ENCODE results near the gene TICRR.

DNA sequence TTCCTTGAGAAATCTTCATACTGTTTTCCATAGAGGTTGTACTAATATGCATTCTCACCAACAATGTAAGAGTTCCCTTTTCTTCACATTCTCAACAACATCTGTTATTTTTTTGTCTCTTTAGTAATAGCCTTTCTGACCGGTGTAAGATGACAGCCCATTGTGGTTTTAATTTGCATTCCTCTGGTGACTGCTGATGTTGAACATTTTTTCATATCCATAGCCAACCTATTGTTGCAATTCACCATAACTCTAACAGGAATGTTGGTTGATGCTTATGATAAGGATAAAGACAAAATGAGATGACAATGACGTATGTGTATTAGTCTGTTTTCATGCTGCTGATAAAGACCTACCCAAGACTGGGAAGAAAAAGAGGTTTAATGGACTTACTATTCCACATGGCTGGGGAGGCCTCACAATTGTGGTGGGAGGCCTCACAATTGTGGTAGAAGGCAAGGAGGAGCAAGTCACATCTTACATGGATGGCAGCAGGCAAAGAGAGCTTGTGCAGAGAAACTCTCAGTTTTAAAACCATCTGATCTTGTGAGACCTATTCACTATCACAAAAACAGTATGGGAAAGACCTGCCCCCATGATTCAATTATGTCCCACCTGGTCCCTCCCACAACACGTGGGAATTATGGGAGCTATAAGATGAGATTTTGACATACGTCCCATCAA, 41.3 kb upstream of the TICRR start:
- TF ChIP-seq, protein P1, sequence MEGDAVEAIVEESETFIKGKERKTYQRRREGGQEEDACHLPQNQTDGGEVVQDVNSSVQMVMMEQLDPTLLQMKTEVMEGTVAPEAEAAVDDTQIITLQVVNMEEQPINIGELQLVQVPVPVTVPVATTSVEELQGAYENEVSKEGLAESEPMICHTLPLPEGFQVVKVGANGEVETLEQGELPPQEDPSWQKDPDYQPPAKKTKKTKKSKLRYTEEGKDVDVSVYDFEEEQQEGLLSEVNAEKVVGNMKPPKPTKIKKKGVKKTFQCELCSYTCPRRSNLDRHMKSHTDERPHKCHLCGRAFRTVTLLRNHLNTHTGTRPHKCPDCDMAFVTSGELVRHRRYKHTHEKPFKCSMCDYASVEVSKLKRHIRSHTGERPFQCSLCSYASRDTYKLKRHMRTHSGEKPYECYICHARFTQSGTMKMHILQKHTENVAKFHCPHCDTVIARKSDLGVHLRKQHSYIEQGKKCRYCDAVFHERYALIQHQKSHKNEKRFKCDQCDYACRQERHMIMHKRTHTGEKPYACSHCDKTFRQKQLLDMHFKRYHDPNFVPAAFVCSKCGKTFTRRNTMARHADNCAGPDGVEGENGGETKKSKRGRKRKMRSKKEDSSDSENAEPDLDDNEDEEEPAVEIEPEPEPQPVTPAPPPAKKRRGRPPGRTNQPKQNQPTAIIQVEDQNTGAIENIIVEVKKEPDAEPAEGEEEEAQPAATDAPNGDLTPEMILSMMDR (IDR thresholded peaks at IDR 0.05), result no peak
- TF ChIP-seq POLR2AphosphoS5 (IDR thresholded peaks at IDR 0.05), result no peak
- no peak for TF ChIP-seq POLR2A (IDR thresholded peaks at IDR 0.05)
- TF ChIP-seq EP300 (IDR thresholded peaks at IDR 0.05), result no peak
